A549 (cell line): ENCODE results near the gene FBLN1. TPM values are rescaled to one million over a fixed set of nuclear protein-coding genes. Genes with fewer than 3 reads are reported as not detected.

Experiments
- BHLHE40 ChIP-seq: IDR thresholded peaks from 2 replicates; pipeline ENCODE4 v1.6.1; 2012; ENCODE audit warnings: low read depth, low read length, inconsistent platforms
- CBX8 ChIP-seq: fragments of 200-600 bp; sonication (generic); IDR thresholded peaks from 2 replicates; pipeline ENCODE4 v1.6.1; 2016
- CHD2 ChIP-seq: fragments of 150-350 bp; IDR thresholded peaks from 2 replicates; pipeline ENCODE4 v1.6.1; 2014; ENCODE audit warnings: low read length; ENCODE audit not compliant: partially characterized antibody
- EHF ChIP-seq: fragments of 250-450 bp; sonication (Bioruptor Pico); IDR thresholded peaks from 2 replicates; pipeline ENCODE4 v1.5.0; 2020; ENCODE audit warnings: mild to moderate bottlenecking
- FOXS1 ChIP-seq: fragments of 250-450 bp; sonication (Bioruptor Pico); IDR thresholded peaks from 2 replicates; pipeline ENCODE4 v1.5.0; 2020; ENCODE audit warnings: mild to moderate bottlenecking, moderate library complexity
- GATA3 ChIP-seq: IDR thresholded peaks from 2 replicates; pipeline ENCODE4 v1.6.1; 2012; ENCODE audit warnings: borderline replicate concordance
- HDAC2 ChIP-seq: fragments of 200-600 bp; sonication (generic); IDR thresholded peaks from 2 replicates; pipeline ENCODE4 v1.6.1; 2016
- HOXB5 ChIP-seq: fragments of 250-450 bp; sonication (Bioruptor Pico); IDR thresholded peaks from 2 replicates; pipeline ENCODE4 v1.5.0; 2020; ENCODE audit warnings: mild to moderate bottlenecking, moderate library complexity
- JUN ChIP-seq, 2 experiments: fragments of >200 bp; sonication (Bioruptor Twin); formaldehyde crosslinking; IDR thresholded peaks; 2 replicates in 1 of 2; 3 replicates in 1 of 2; pipeline ENCODE4 v1.6.1; 2016 to 2017
- JUNB ChIP-seq: fragments of >200 bp; sonication (Bioruptor Twin); formaldehyde crosslinking; IDR thresholded peaks from 2 replicates; pipeline ENCODE4 v1.6.1; 2016
- KDM1A ChIP-seq: fragments of 200-600 bp; sonication (generic); IDR thresholded peaks from 2 replicates; pipeline ENCODE4 v1.6.1; 2016; ENCODE audit warnings: low read depth, mild to moderate bottlenecking
- MAFK ChIP-seq: fragments of 450-650 bp; IDR thresholded peaks from 2 replicates; pipeline ENCODE4 v1.6.1; 2014; ENCODE audit not compliant: partially characterized antibody
- MAZ ChIP-seq: fragments of 150-350 bp; IDR thresholded peaks from 2 replicates; pipeline ENCODE4 v1.6.1; 2014; ENCODE audit warnings: antibody characterized with exemption, low read depth, low read length, borderline replicate concordance
- MYC ChIP-seq: IDR thresholded peaks from 2 replicates; pipeline ENCODE4 v1.6.1; 2012; ENCODE audit warnings: mild to moderate bottlenecking, inconsistent platforms, low read length, improper control_type of control experiment, borderline replicate concordance
- NFE2L2 ChIP-seq: fragments of 150-350 bp; conservative IDR thresholded peaks from 2 replicates; pipeline ENCODE4 v1.6.1; 2014; ENCODE audit warnings: low read length
- NPAS2 ChIP-seq: fragments of 250-450 bp; sonication (Bioruptor Pico); IDR thresholded peaks from 2 replicates; pipeline ENCODE4 v1.8.0; 2022; ENCODE audit warnings: mild to moderate bottlenecking, moderate library complexity, borderline replicate concordance
- NR3C1 ChIP-seq: fragments of >200 bp; sonication (Bioruptor Twin); formaldehyde crosslinking; IDR thresholded peaks from 3 replicates; pipeline ENCODE4 v1.6.1; 2017
- POLR2A ChIP-seq: IDR thresholded peaks from 2 replicates; pipeline ENCODE4 v1.6.1; 2012; ENCODE audit warnings: mild to moderate bottlenecking, low read length
- POLR2AphosphoS2 ChIP-seq: conservative IDR thresholded peaks from 2 replicates; pipeline ENCODE4 v1.6.1; 2012; ENCODE audit warnings: low read length, improper control_type of control experiment, inconsistent platforms
- RAD21 ChIP-seq, 2 experiments: fragments of >200 bp in 1 of 2; sonication (Bioruptor Twin) in 1 of 2; formaldehyde crosslinking in 1 of 2; IDR thresholded peaks in 1 of 2; conservative IDR thresholded peaks in 1 of 2; 2 replicates in 1 of 2; 3 replicates in 1 of 2; pipeline ENCODE4 v1.6.1; 2012 to 2018; ENCODE audit warnings: inconsistent platforms in 1 of 2
- RARB ChIP-seq: fragments of 250-450 bp; sonication (Bioruptor Pico); IDR thresholded peaks from 2 replicates; pipeline ENCODE4 v1.8.0; 2021; ENCODE audit warnings: mild to moderate bottlenecking, moderate library complexity
- RCOR1 ChIP-seq: fragments of 150-350 bp; IDR thresholded peaks from 2 replicates; pipeline ENCODE4 v1.6.1; 2014; ENCODE audit warnings: antibody characterized with exemption, low read length, low read depth
- SMC3 ChIP-seq: fragments of >200 bp; sonication (Bioruptor Twin); formaldehyde crosslinking; IDR thresholded peaks from 3 replicates; pipeline ENCODE4 v1.6.1; 2018; ENCODE audit warnings: inconsistent platforms
- SREBF2 ChIP-seq: fragments of 450-650 bp; IDR thresholded peaks from 2 replicates; pipeline ENCODE4 v1.6.1; 2014; ENCODE audit warnings: mild to moderate bottlenecking, moderate library complexity
- TFCP2L1 ChIP-seq: fragments of 250-450 bp; sonication (Bioruptor Pico); IDR thresholded peaks from 2 replicates; pipeline ENCODE4 v1.5.0; 2021; ENCODE audit warnings: mild to moderate bottlenecking
- TP53 ChIP-seq: fragments of 250-450 bp; sonication (Bioruptor Pico); IDR thresholded peaks from 2 replicates; pipeline ENCODE4 v1.5.0; 2021; ENCODE audit warnings: mild to moderate bottlenecking, moderate library complexity
- ZFP36 ChIP-seq: fragments of 450-650 bp; IDR thresholded peaks from 2 replicates; pipeline ENCODE4 v1.6.1; 2014; ENCODE audit warnings: borderline replicate concordance; ENCODE audit not compliant: partially characterized antibody
- ZNF302 ChIP-seq: fragments of 250-450 bp; sonication (Bioruptor Pico); IDR thresholded peaks from 2 replicates; pipeline ENCODE4 v1.9.0; 2021; ENCODE audit warnings: inconsistent platforms, mild to moderate bottlenecking, moderate library complexity
- ZSCAN20 ChIP-seq: fragments of 250-450 bp; sonication (Bioruptor Pico); IDR thresholded peaks from 2 replicates; pipeline ENCODE4 v1.8.0; 2022; ENCODE audit warnings: mild to moderate bottlenecking, moderate library complexity
- polyA plus RNA-seq, 4 experiments: library from polyadenylated mRNA; depleted of rRNA in 3 of 4; stranded (reverse); fragments of >200 nt; fragmentation: RNase III in 1 of 4; extraction: RNeasy Plus Mini Kit Qiagen cat#74134 plus additional on column Dnase treatment in 1 of 4; gene quantifications; 2 replicates in 3 of 4; 3 replicates in 1 of 4; pipeline ENCODE4 v1.2.3, GENCODE V29; 2011 to 2017
- TF ChIP-seq, protein P1 (sequence below): fragments of >200 bp; sonication (Bioruptor Twin); formaldehyde crosslinking; IDR thresholded peaks from 3 replicates; pipeline ENCODE4 v1.6.1; 2016
- TF ChIP-seq, protein P2 (sequence below): IDR thresholded peaks from 2 replicates; pipeline ENCODE4 v1.6.1; 2012
- TF ChIP-seq, protein P3 (sequence below): fragments of 450-650 bp; IDR thresholded peaks from 2 replicates; pipeline ENCODE4 v1.6.1; 2014; ENCODE audit warnings: antibody characterized with exemption
- TF ChIP-seq, protein P4 (sequence below): fragments of 250-450 bp; sonication (Bioruptor Pico); IDR thresholded peaks from 2 replicates; pipeline ENCODE4 v1.5.0; 2020; ENCODE audit warnings: low read depth, mild to moderate bottlenecking, moderate library complexity
- TF ChIP-seq, protein P5 (sequence below): fragments of >200 bp; sonication (Bioruptor Twin); formaldehyde crosslinking; IDR thresholded peaks from 2 replicates; pipeline ENCODE4 v1.6.1; 2016
- TF ChIP-seq, protein P6 (sequence below): fragments of 200-600 bp; sonication (generic); IDR thresholded peaks from 2 replicates; pipeline ENCODE4 v1.6.1; 2016; ENCODE audit warnings: antibody characterized with exemption, mild to moderate bottlenecking, moderate library complexity
- TF ChIP-seq, protein P7 (sequence below): fragments of >200 bp; sonication (Bioruptor Twin); formaldehyde crosslinking; IDR thresholded peaks from 3 replicates; pipeline ENCODE4 v1.5.1; 2016

FBLN1 gene
- polyA plus RNA-seq, 2 of the 4 experiments (the other 2 are of a cell fraction): 18.2 to 32.7 TPM

DNA sequence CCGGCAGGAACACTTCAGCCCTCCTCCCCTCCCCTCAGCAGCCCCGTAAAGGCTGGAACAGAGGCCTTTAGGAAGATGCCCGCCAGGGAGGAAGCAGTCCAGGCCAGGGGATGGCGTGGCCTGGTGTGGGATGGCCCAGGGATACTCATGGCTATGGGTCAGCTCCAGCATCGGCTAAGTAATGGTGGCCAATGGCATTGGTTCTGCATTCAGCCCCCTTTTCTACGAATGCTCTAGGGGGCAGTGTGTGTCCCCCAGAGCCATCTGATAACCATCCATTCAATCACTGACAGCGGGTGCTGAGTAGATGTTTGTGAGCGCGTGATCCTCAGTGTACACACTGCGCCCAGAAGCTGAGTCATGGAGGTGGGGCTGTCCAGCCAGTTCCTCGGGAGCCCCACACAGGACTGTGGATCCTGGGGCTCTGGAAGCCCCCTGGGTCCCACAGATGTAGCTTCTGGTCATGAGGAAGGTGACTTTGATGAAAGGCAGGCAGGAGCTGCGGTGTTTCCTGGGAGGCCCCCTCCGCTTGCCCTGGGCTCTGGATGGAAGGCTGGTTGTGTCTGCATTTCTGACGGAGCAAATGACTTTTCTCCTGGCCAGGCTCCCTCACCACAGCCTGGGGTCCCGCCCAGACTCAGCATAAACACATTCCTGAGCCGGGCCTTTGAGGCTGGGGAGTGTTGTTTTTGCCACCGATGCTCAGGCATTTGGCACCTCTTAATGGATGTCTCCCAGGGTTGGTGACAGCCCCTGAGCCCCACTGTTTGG is 46.5 kb downstream of the FBLN1 start (continued):
- TF ChIP-seq, protein P1, sequence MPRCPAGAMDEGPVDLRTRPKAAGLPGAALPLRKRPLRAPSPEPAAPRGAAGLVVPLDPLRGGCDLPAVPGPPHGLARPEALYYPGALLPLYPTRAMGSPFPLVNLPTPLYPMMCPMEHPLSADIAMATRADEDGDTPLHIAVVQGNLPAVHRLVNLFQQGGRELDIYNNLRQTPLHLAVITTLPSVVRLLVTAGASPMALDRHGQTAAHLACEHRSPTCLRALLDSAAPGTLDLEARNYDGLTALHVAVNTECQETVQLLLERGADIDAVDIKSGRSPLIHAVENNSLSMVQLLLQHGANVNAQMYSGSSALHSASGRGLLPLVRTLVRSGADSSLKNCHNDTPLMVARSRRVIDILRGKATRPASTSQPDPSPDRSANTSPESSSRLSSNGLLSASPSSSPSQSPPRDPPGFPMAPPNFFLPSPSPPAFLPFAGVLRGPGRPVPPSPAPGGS: no peak
- TF ChIP-seq POLR2A (no peak), JUN (IDR thresholded peaks at IDR 0.05) (peak in 1 of 2 experiments; percentile 47; a peak in 1 of 5 replicates), SREBF2 (no peak), TP53 (CRISPR knock-in tag) (no peak), EHF (no peak), NFE2L2 (peak; percentile 41; the same call in 1 of the 2 replicates), TFCP2L1 (CRISPR knock-in tag) (no peak), CHD2 (no peak), BHLHE40 (no peak), RAD21 (conservative IDR thresholded peaks at IDR 0.05 in 1 of 2, IDR thresholded peaks at IDR 0.05 in 1 of 2) (peak; percentile 42 to 58; a peak in 4 of 5 replicates), ZFP36 (no peak), KDM1A (no peak), MAZ (no peak), HOXB5 (peak; percentile 91), NPAS2 (CRISPR knock-in tag) (no peak), ZNF302 (CRISPR knock-in tag) (no peak), NR3C1 (no peak), FOXS1 (no peak), GATA3 (peak; percentile 73), CBX8 (no peak), SMC3 (0 out of 3 replicates have a peak, but pooled peaks have one; percentile 4), JUNB (no peak), ZSCAN20 (CRISPR knock-in tag) (no peak), POLR2AphosphoS2 (no peak), HDAC2 (no peak), MYC (no peak), RCOR1 (no peak), MAFK (peak; percentile 90), RARB (CRISPR knock-in tag) (no peak)
- TF ChIP-seq, protein P2, sequence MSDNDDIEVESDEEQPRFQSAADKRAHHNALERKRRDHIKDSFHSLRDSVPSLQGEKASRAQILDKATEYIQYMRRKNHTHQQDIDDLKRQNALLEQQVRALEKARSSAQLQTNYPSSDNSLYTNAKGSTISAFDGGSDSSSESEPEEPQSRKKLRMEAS: peak; percentile 87
- TF ChIP-seq, protein P3, sequence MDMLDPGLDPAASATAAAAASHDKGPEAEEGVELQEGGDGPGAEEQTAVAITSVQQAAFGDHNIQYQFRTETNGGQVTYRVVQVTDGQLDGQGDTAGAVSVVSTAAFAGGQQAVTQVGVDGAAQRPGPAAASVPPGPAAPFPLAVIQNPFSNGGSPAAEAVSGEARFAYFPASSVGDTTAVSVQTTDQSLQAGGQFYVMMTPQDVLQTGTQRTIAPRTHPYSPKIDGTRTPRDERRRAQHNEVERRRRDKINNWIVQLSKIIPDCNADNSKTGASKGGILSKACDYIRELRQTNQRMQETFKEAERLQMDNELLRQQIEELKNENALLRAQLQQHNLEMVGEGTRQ: peak; percentile 36; the same call in 1 of the 2 replicates
- TF ChIP-seq, protein P4, sequence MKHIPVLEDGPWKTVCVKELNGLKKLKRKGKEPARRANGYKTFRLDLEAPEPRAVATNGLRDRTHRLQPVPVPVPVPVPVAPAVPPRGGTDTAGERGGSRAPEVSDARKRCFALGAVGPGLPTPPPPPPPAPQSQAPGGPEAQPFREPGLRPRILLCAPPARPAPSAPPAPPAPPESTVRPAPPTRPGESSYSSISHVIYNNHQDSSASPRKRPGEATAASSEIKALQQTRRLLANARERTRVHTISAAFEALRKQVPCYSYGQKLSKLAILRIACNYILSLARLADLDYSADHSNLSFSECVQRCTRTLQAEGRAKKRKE: no peak
- TF ChIP-seq, protein P5, sequence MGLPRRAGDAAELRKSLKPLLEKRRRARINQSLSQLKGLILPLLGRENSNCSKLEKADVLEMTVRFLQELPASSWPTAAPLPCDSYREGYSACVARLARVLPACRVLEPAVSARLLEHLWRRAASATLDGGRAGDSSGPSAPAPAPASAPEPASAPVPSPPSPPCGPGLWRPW: no peak
- TF ChIP-seq, protein P6, sequence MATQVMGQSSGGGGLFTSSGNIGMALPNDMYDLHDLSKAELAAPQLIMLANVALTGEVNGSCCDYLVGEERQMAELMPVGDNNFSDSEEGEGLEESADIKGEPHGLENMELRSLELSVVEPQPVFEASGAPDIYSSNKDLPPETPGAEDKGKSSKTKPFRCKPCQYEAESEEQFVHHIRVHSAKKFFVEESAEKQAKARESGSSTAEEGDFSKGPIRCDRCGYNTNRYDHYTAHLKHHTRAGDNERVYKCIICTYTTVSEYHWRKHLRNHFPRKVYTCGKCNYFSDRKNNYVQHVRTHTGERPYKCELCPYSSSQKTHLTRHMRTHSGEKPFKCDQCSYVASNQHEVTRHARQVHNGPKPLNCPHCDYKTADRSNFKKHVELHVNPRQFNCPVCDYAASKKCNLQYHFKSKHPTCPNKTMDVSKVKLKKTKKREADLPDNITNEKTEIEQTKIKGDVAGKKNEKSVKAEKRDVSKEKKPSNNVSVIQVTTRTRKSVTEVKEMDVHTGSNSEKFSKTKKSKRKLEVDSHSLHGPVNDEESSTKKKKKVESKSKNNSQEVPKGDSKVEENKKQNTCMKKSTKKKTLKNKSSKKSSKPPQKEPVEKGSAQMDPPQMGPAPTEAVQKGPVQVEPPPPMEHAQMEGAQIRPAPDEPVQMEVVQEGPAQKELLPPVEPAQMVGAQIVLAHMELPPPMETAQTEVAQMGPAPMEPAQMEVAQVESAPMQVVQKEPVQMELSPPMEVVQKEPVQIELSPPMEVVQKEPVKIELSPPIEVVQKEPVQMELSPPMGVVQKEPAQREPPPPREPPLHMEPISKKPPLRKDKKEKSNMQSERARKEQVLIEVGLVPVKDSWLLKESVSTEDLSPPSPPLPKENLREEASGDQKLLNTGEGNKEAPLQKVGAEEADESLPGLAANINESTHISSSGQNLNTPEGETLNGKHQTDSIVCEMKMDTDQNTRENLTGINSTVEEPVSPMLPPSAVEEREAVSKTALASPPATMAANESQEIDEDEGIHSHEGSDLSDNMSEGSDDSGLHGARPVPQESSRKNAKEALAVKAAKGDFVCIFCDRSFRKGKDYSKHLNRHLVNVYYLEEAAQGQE: no peak
- TF ChIP-seq, protein P7, sequence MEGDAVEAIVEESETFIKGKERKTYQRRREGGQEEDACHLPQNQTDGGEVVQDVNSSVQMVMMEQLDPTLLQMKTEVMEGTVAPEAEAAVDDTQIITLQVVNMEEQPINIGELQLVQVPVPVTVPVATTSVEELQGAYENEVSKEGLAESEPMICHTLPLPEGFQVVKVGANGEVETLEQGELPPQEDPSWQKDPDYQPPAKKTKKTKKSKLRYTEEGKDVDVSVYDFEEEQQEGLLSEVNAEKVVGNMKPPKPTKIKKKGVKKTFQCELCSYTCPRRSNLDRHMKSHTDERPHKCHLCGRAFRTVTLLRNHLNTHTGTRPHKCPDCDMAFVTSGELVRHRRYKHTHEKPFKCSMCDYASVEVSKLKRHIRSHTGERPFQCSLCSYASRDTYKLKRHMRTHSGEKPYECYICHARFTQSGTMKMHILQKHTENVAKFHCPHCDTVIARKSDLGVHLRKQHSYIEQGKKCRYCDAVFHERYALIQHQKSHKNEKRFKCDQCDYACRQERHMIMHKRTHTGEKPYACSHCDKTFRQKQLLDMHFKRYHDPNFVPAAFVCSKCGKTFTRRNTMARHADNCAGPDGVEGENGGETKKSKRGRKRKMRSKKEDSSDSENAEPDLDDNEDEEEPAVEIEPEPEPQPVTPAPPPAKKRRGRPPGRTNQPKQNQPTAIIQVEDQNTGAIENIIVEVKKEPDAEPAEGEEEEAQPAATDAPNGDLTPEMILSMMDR: peak; percentile 61
